GM23248 (cell line): ENCODE measurements around the gene SDC1. TPM values are rescaled to one million over a fixed set of nuclear protein-coding genes. Genes with fewer than 3 reads are reported as not detected.
A peak's percentile ranks its signal among the peaks of the same experiment; 100 is the strongest.

Source experiments
- DNase-seq: peaks from one replicate; pipeline ENCODE4 v3.0.0-alpha.2; 2015
- H2AFZ ChIP-seq: fragments of 200-600 bp; sonication (generic); 2 replicates; pipeline ENCODE4 v1.6.1; 2016; ENCODE audit warnings: antibody characterized with exemption
- H3F3A ChIP-seq: fragments of 200-600 bp; sonication (generic); 2 replicates; pipeline ENCODE4 v1.6.1; 2016; ENCODE audit warnings: mild to moderate bottlenecking, antibody characterized with exemption, mixed run types; ENCODE audit not compliant: insufficient read depth
- H3K27ac ChIP-seq: fragments of 200-600 bp; sonication (generic); 2 replicates; pipeline ENCODE4 v1.5.1; 2016; ENCODE audit warnings: mild to moderate bottlenecking
- H3K27me3 ChIP-seq: fragments of 200-600 bp; sonication (generic); replicated peaks from 2 replicates; pipeline ENCODE4 v1.6.1; 2016; ENCODE audit warnings: mild to moderate bottlenecking; ENCODE audit not compliant: insufficient read depth
- H3K36me3 ChIP-seq: fragments of 200-600 bp; sonication (generic); 2 replicates; pipeline ENCODE4 v1.6.1; 2016; ENCODE audit warnings: low read depth, mild to moderate bottlenecking
- H3K4me1 ChIP-seq: fragments of 200-600 bp; sonication (generic); 2 replicates; pipeline ENCODE4 v1.6.1; 2016; ENCODE audit warnings: mild to moderate bottlenecking; ENCODE audit not compliant: insufficient read depth
- H3K4me2 ChIP-seq: fragments of 200-600 bp; sonication (generic); one replicate; pipeline ENCODE4 v1.6.1; 2016; ENCODE audit warnings: mild to moderate bottlenecking; ENCODE audit not compliant: unreplicated experiment
- H3K4me3 ChIP-seq: fragments of 200-600 bp; sonication (generic); 2 replicates; pipeline ENCODE4 v1.5.1; 2016; ENCODE audit warnings: mild to moderate bottlenecking
- H3K79me2 ChIP-seq: fragments of 200-600 bp; sonication (generic); 2 replicates; pipeline ENCODE4 v1.6.1; 2016; ENCODE audit warnings: mild to moderate bottlenecking; ENCODE audit not compliant: insufficient read depth
- H3K9ac ChIP-seq: fragments of 200-600 bp; sonication (generic); 2 replicates; pipeline ENCODE4 v1.6.1; 2016; ENCODE audit warnings: mild to moderate bottlenecking
- H3K9me2 ChIP-seq: fragments of 200-600 bp; sonication (generic); 2 replicates; pipeline ENCODE4 v1.6.1; 2016; ENCODE audit warnings: mixed run types, mild to moderate bottlenecking, moderate library complexity; ENCODE audit not compliant: insufficient read depth
- H3K9me3 ChIP-seq: fragments of 200-600 bp; sonication (generic); one replicate; pipeline ENCODE4 v1.6.1; 2017; ENCODE audit warnings: low read depth
- H4K20me1 ChIP-seq: fragments of 200-600 bp; sonication (generic); 2 replicates; pipeline ENCODE4 v1.6.0; 2016; ENCODE audit not compliant: insufficient read depth
- EZH2 ChIP-seq: fragments of 200-600 bp; sonication (generic); IDR thresholded peaks from 2 replicates; pipeline ENCODE4 v1.6.1; 2018; ENCODE audit warnings: antibody characterized with exemption, mild to moderate bottlenecking; ENCODE audit not compliant: insufficient read depth, poor library complexity, severe bottlenecking
- EZH2phosphoT487 ChIP-seq: fragments of 200-600 bp; sonication (generic); IDR thresholded peaks from 2 replicates; pipeline ENCODE4 v1.6.1; 2018; ENCODE audit warnings: antibody characterized with exemption, moderate library complexity, mild to moderate bottlenecking, low read depth; ENCODE audit not compliant: insufficient read depth
- WGBS, 2 experiments: methylation state at CpG; one replicate each; pipeline ENCODE4 v1.1.6; 2015 to 2017; ENCODE audit warnings: low lambda C conversion rate in 2 of 2, low coverage in 1 of 2; ENCODE audit errors: missing lambda C conversion rate in 2 of 2; 5-methylcytosine and 5-hydroxymethylcytosine counted together
- in situ Hi-C: fragments of 300-500 bp; cut with MboI; formaldehyde crosslinking; loops from 2 replicates; pipeline ENCODE4 v1.15.0; 2020
- polyA plus RNA-seq: library from polyadenylated mRNA; unstranded; fragments of >200 nt; fragmentation: Nextera tagmentation; extraction: Ambion mirVana; gene quantifications from 2 replicates; pipeline ENCODE4 v1.2.1, GENCODE V29; 2016
- total RNA-seq: library from RNA; depleted of rRNA; stranded (reverse); fragments of >200 nt; shearing (Covaris generic); gene quantifications from 2 replicates; pipeline ENCODE4 v1.2.3, GENCODE V29; 2014

The SDC1 gene
- total and polyA plus RNA-seq, 2 experiments from 2014 or later = 24.5 to 33.1 TPM

DNA sequence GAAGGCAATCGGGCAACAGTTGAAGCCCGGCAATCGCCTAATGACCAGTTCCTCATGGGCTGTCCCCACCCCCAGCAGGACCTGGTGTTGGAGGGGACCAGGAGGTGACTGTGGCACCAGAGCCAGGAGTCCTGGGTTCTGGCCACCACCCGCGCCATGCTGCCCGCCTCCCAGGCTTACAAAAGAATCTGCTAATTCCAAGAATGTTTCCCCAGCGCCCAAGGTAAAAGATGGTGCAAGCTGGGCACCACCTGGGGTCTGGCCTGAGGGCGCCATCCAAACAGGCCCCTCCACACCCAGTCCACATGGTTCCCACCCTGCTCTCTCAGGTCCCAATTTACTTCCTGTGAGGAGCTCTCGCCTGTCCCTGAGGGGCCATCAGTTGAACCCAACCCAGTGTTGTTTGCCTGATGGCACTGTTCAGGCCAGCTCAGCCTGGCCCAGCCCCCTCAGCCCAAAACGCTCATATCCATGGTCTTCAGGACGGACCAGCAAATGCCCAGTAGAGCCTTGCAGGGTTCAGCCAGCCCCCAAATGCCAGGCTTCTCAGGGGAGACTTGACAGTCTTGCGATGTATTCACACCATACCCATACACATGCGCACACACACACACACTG, 5.1 kb downstream of the SDC1 start:
- WGBS, 2 experiments = 96 to 97% methylated on average over 13 of the region's 13 CpGs
- Histone ChIP-seq H3K4me1 (peaks cover 22% of the 10 kb centered on the region), H3F3A (peaks cover 27% of the 10 kb centered on the region), H3K9me2 (no peaks in the 10 kb centered on the region), H3K27ac (no peak overlapping the region), H2AFZ (no peak overlapping the region), H3K9me3 (no peaks in the 10 kb centered on the region), H3K36me3 (no peaks in the 10 kb centered on the region), H3K27me3 (no peaks in the 10 kb centered on the region), H4K20me1 (no peaks in the 10 kb centered on the region), H3K4me3 (no peak overlapping the region), H3K4me2 (no peak overlapping the region), H3K79me2 (no peaks in the 10 kb centered on the region), H3K9ac (no peak overlapping the region)
- DNase-seq = no peak
- in situ Hi-C loops = no loop called here
- TF ChIP-seq EZH2phosphoT487 = no peak
- TF ChIP-seq EZH2 = no peak

DNA sequence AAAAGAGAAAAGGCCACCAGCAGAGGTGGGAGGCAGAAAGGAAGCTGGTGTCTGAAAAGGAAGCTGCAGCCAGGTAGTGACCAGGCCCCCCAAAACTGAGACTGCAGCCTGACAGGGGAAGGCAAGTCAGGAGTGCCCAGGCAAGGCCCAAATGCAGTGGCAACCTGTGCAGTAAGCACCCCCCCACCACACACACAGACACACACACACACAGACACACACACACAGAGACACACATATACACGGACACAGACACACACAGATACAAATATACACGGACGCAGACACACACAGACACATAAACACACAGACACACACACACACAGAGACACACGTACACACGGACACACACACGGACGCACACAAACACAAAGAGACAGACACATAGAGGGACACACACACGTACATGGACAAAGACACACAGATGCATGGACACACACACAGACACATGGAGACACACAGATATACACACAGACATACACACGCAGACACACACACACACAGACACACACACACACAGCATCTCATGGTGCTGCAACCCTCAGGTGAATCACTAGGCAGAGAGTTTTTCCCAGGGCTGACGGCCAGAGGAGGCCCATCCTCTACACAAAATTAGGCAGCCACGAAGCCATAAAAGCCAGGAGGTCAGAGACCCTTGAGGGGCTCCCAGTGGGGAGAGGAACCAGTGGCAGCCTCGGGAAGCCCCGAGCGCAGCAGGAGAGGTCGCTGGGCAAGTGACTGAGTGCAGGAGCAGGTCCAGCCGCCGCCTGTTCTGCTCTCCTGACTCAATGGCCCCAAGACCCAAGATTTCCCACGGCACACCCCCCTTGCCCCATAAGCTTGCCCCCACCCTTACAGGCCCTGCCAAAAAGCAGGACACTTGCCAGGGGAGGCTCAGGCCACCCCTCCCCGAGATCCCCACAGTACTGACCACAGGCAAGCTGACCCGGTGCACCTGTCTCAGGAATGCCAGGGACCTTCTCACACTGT, 6.3 kb downstream of the SDC1 start:
- H3K27ac ChIP-seq = no peak overlapping the region
- H3K27me3 ChIP-seq = no peaks in the 10 kb centered on the region
- DNase-seq = no peak
- no peak for TF ChIP-seq EZH2phosphoT487
- TF ChIP-seq EZH2 = no peak
- H3K4me3 ChIP-seq = no peak overlapping the region
- H2AFZ ChIP-seq = no peak overlapping the region
- H3K4me1 ChIP-seq = peaks cover 22% of the 10 kb centered on the region
- no peaks in the 10 kb centered on the region for H4K20me1 ChIP-seq
- 93 to 96% methylated on average over 18 to 20 of the region's 20 CpGs for WGBS, 2 experiments
- H3K79me2 ChIP-seq = no peaks in the 10 kb centered on the region
- H3F3A ChIP-seq = peaks cover 27% of the 10 kb centered on the region
- no peaks in the 10 kb centered on the region for H3K9me3 ChIP-seq
- H3K4me2 ChIP-seq = no peak overlapping the region
- in situ Hi-C loops = no loop called here
- no peak overlapping the region for H3K9ac ChIP-seq
- no peaks in the 10 kb centered on the region for H3K9me2 ChIP-seq
- H3K36me3 ChIP-seq = no peaks in the 10 kb centered on the region

DNA sequence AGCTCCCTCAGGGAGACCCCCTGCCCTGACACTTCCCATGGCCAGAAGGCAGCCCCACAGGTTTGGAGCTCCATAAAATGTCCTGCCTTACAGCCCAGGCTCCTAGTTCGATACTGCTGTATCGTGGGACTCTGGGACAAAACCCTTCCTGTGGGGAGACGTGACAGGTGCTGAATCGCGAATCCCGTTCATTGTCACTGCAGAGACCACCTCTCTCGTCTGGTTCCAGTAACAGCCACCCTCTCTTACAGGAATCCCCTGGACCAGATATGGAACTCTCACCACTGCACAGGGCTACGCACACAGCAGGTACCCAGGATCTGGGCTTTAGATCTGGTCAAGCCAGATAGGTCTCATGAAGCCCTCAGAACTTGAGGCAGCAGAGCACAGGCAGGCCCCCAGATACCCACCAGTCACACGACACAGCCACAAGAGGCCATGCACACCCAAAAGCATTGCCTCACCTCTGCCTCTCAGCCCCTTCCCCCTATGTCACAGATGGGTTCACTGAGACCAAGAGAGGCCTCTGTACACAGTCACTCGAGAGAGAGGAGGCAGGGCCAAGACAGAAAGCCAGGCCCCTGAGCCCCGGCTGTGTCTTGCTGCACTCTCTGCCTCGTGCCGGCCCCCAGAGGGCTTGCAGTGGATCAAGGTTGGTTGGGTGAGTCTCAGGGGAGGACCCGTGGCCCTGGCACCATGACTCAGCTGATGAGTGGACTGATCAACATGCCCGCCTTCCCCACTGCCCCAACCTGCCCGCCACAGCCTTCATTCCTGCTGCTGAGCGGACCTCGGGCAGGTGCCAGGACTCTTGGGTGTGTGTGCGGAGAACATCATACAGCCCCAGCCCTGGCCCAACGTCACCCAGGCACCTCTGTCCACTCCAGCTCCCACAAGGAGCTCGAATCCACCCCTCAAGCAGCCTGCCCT, 7.6 kb downstream of the SDC1 start:
- Histone ChIP-seq H3K4me1 (peaks cover 17% of the 10 kb centered on the region), H3F3A (peaks cover 20% of the 10 kb centered on the region), H3K36me3 (no peaks in the 10 kb centered on the region), H3K9me3 (no peaks in the 10 kb centered on the region), H3K4me3 (no peak overlapping the region), H4K20me1 (no peaks in the 10 kb centered on the region), H2AFZ (no peak overlapping the region), H3K9ac (no peak overlapping the region), H3K9me2 (no peaks in the 10 kb centered on the region), H3K27me3 (no peaks in the 10 kb centered on the region), H3K27ac (no peak overlapping the region), H3K79me2 (no peaks in the 10 kb centered on the region), H3K4me2 (no peak overlapping the region)
- TF ChIP-seq EZH2 (no peak), EZH2phosphoT487 (no peak)
- 92% methylated on average over 21 of the region's 21 CpGs for WGBS, 2 experiments
- peak; percentile 27 for DNase-seq
- in situ Hi-C loops = no loop called here
